GM18502 (cell line): ENCODE data around the gene DPEP2.
"Not testable (repeated sequence)": the region's sequence is repeated elsewhere in the genome, so short reads cannot be mapped to it uniquely, and the experiment has no call there.

Experiments
- ATAC-seq: cut with Tn5 transposase; IDR thresholded peaks from one replicate; pipeline ENCODE4 v1.9.1; 2021; ENCODE audit warnings: mild to moderate bottlenecking; ENCODE audit not compliant: unreplicated experiment, poor library complexity

Gene DPEP2, protein sequence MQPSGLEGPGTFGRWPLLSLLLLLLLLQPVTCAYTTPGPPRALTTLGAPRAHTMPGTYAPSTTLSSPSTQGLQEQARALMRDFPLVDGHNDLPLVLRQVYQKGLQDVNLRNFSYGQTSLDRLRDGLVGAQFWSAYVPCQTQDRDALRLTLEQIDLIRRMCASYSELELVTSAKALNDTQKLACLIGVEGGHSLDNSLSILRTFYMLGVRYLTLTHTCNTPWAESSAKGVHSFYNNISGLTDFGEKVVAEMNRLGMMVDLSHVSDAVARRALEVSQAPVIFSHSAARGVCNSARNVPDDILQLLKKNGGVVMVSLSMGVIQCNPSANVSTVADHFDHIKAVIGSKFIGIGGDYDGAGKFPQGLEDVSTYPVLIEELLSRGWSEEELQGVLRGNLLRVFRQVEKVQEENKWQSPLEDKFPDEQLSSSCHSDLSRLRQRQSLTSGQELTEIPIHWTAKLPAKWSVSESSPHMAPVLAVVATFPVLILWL

GRCh38 chr16:67998779-67999688 is at the start of gene DPEP2:
TSS of gene DPEP2 (minus strand) at chr16:67999484. CDS start at chr16:67993212, 6,272 bp downstream.
- ATAC-seq, result peak; percentile 48

DNA sequence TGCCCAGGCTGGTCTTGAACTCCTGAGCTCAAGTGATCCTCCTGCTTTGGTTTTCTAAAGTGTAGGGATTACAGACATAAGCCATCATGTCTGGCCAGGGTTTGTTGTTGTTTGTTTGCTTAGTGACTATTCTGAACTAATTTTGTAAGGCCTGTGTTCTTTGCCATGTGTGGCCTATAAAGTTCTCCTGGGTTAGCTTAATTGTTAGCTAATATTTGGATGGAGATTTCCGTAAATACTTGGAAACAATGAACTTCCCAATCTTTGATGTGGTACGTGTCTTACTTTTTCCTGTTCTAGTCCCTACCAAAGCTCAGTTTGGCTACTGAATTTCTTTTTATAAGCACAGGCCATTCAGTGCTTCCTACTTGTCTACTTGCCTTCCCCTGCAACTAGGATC is 48.7 kb upstream of the DPEP2 start:
- no peak for ATAC-seq

- no peak for ATAC-seq
Measured at GRCh38 chr16:68046106-68046505, 46.8 kb upstream of the DPEP2 start.

DNA sequence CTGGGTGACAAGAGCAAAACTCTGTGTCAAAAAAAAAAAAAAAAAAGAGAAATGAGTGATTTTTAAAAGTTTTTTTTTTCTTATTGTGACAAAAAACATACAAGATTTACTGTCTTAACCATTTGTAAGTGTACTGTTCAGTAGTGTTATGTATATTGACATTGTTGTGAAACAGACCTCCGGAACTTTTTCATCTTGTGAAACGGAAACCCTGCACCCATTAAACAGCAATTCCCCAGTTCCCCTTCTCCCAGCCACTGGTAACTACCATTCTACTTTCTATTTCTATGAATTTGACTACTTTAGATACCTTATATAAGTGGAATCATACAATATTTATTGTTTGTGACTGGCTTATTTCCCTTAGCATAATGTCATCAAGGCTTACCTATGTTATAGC is 42.5 kb upstream of the DPEP2 start:
- ATAC-seq, result no peak

DNA sequence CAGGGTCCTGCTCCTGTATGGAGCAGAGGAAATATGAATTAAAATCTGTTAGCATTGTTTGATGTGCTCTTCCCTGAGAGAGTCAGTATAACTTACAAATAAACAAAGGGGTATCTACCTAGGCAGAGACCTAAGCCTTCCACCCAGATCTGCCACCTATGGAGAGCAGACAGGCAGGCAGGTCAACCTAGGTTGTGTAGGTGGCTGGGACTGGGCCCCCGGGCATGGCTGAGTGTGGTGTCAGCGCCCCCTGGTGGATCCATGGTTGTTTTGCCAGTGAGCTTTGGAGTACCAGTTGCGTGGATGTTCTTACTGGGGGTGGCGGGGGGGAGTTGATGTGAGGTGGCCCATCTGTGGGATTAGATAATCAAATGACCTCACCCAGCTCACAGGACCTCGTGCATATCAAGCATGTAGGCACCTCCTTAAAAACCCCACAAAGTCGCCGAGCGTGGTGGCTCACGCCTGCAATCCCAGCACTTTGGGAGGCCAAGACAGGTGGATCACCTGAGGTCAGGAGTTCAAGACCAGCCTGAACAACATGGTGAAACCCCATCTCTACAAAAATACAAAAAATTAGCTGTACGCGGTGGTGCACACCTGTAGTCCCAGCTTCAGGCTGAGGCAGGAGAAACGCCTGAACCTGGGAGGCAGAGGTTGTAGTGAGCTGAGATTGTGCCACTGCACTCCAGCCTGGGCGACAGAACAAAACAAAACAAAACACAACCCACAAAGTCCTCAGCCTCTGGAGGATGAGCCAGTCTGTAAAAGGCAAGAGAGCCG is 41.4 kb upstream of the DPEP2 start:
- no peak for ATAC-seq

- ATAC-seq, result peak; percentile 46
Measured at GRCh38 chr16:68037841-68038597, 38.7 kb upstream of the DPEP2 start.

- ATAC-seq, result no peak
Measured at GRCh38 chr16:68035227-68035626, 35.9 kb upstream of the DPEP2 start.

GRCh38 chr16:68033101-68033500 is 33.8 kb upstream of the DPEP2 start:
- ATAC-seq, result no peak

DNA sequence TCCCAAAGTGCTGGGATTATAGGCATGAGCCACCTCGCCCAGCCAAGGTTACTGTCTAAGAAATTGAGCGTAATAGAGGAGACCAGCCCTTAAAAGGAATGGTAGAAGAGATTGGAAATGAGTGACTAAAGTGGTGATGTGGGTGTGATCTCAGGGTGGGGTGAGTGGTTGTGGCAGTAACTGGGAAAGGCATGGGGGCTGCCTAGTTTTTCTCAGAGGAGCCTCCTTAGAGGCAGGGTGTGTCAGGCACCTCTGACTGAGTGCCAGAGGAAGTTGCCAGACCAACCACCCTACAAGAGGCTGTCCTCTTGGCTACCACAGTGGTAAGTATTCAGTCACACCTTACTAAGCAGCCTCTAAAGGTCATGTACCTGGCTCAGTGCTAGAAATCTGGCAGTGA is 32.7 kb upstream of the DPEP2 start:
- ATAC-seq, result no peak

GRCh38 chr16:68030108-68030507 is 30.8 kb upstream of the DPEP2 start:
- not testable (repeated sequence) for ATAC-seq

DNA sequence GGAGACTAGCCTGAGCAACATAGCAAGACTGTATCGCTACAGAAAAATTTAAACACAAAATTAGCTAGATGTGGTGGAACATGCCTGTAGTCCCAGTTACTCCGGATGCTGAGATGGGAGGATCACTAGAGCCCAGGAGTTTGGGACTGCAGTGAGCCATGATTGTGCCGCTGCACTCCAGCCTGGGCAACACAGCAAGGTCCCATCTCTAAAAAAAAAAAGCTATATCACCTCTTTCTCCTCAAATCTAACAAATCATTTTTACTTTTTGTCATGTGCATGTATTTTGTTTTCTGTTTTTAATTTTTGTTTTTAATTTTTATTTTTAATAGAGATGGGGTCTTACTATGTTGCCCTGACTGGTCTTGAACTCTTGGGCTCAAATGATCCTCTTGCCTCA is 29.7 kb upstream of the DPEP2 start:
- ATAC-seq, result no peak

- peak; percentile 77 for ATAC-seq
Measured at GRCh38 chr16:68022728-68023537, 23.6 kb upstream of the DPEP2 start, which contains the start of the genes DDX28 and DUS2. TSS of gene DDX28 (minus strand) at chr16:68023232. CDS start at chr16:68023202, 30 bp downstream. TSS of gene DUS2 (plus strand) at chr16:68023284. CDS start at chr16:68038024, 14,740 bp downstream.

GRCh38 chr16:68022278-68022727 is 23.0 kb upstream of the DPEP2 start:
- peak; percentile 8 for ATAC-seq

DNA sequence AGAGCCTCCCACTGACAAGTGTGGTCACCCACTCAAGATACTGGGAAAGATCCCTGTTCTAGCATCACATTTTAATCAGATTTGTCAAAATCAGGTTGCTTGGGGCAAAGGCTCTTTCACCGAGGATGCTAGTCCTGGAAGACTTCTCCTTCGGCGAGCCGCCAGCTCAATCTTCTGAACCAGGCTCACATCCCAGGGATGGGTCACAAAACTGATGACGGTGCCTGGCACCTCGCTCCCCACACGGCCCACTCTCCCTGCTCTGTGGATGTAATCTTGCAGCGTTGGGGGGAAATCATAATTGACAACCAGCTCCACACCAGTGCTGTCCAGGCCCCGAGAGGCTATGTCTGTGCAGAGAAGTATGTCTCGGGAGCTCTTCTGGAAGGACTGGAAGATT is 22.2 kb upstream of the DPEP2 start:
- no peak for ATAC-seq

DNA sequence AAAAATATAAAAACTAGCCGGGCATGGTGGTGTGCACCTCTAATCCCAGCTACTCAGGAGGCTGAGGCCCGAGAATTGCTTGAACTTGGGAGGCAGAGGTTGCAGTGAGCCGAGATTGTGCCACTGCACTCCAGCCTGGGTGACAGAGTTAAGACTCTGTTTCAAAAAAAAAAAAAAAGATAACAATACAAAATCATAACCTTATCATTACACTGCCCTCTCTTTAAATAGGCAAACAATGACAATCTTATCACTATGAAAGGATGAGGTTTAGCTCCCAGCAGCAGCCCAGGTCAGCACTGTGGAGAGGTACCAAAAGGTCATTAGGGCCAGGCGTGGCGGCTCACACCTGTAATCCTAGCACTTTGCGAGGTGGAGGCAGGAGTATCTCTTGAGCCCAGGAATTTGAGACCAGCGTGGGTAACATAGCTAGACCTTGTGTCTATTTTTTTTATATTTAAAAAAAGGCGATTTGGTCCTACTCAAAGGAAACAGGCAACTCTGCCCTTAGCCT is 19.9 kb upstream of the DPEP2 start:
- no peak for ATAC-seq

GRCh38 chr16:68015681-68016080 is 16.4 kb upstream of the DPEP2 start, which contains the start of gene DPEP2NB:
TSS of gene DPEP2NB (minus strand) at chr16:68015911. CDS start at chr16:68015770, 141 bp downstream.
- ATAC-seq, result no peak

DNA sequence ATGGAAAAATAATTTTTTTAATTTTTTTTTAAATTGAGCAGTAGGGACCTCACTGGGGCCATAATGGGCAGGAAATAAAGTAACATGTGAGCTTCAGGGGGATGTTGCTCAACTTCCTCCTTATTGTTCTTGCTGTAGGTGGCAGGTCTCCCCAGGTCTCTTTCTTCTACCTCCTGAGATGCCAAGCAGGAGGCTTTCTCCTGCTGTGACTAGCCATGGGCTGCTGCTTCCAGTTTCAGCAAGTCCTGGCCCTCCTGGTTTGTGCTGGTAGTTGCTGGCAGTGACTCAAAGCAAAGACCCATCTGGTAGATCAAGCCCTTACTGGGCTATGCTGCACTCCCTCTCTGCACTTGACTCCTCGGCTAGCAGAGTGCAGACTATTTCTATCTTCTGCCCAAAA is 14.2 kb upstream of the DPEP2 start:
- ATAC-seq, result no peak

DNA sequence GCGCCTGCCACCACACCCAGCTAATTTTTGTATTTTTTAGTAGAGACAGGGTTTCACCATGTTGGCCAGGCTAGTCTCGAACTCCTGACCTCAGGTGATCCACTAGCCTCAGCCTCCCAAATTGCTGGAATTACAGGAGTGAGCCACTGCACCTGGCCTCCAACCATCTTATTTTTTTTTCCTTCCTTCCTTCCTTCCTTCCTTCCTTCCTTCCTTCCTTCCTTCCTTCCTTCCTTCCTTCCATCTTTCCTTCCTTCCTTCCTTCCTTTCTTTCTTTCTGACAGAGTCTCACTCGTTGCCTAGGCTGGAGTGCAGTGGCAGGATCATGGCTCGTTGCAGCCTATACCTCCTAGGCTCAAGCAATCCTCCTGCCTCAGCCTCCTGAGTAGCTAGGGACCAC is 10.6 kb upstream of the DPEP2 start:
- ATAC-seq, result not testable (repeated sequence)
